Measurements from ENCODE around the gene OGA. TPM values are rescaled to one million over a fixed set of nuclear protein-coding genes. Genes with fewer than 3 reads are reported as not detected.

Gene OGA
- total and polyA plus RNA-seq, 4 donors: 38.7 to 171 (median 112) TPM

- ATAC-seq (ENCODE audit: low FRiP score) (no peak), DNase-seq (no peak)
- Histone ChIP-seq H3K27me3 (ENCODE audit: control insufficient read depth in 1 of 2, insufficient read depth in 2 of 2, low read length in 1 of 2) (no peaks in the 10 kb centered on the region), H3K4me3 (ENCODE audit: low read length in 2 of 2) (no peak overlapping the region), H3K9me3 (ENCODE audit: control insufficient read depth, low read length) (no peaks in the 10 kb centered on the region), H3K36me3 (ENCODE audit: control insufficient read depth in 1 of 2, insufficient read depth in 2 of 2, low read length in 1 of 2) (no peaks in the 10 kb centered on the region), H3K27ac (ENCODE audit: low read depth in 1 of 2, low read length in 2 of 2) (no peak overlapping the region), H3K4me1 (ENCODE audit: control insufficient read depth in 1 of 2, insufficient read depth in 2 of 2, low read length in 2 of 2) (no peaks in the 10 kb centered on the region)
- WGBS, 2 donors: 95 to 100% methylated on average over 1 of the region's 1 CpG
- intact Hi-C loops (cut with DNase I): loop anchor here in 1 of 2 donors (10.0 kb wide), 1 partner anchor 176 kb away; no protein-coding TSS in a partner anchor
These were observed 20.8 kb upstream of the OGA start for GRCh38 chr10:101839002-101839401.

DNA sequence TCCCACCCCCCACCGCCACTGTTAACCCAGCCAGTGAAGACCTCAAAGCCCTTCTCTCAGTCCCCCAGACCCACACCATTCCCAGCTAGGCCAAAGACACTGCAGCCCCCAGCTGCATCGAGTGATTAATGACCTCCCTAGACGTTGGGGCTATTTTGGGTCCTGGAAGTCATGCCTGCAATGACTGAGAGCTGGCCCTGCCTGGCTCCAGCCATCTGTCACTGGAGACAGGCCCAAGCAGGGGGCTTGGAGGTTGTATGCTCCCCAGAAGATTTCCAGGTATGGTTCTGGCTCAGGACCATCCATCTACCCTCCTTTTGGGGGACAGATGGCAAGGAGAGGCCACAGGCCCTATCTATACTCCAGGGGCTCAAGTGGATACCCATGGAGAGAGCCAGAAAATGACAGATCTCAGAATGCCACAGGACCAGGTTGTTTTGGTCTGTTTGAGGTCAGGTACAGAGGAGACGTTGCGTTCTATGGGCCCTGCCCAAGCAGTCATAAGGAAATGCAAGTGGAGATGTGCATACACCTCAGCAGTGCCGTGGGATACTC lies 20.2 kb upstream of the OGA start:
- no peaks in the 10 kb centered on the region for H3K36me3 ChIP-seq (ENCODE audit: control insufficient read depth in 1 of 2, insufficient read depth in 2 of 2, low read length in 1 of 2)
- intact Hi-C loops (cut with DNase I): loop anchor here in 1 of 2 donors (10.0 kb wide), 1 partner anchor 176 kb away; no protein-coding TSS in a partner anchor
- DNase-seq (no peak), ATAC-seq (ENCODE audit: low FRiP score) (no peak)
- WGBS, 2 donors: 72% methylated on average over 6 of the region's 6 CpGs
- no peaks in the 10 kb centered on the region for H3K27me3 ChIP-seq (ENCODE audit: control insufficient read depth in 1 of 2, insufficient read depth in 2 of 2, low read length in 1 of 2)
- H3K9me3 ChIP-seq (ENCODE audit: control insufficient read depth, low read length): no peaks in the 10 kb centered on the region
- no peaks in the 10 kb centered on the region for H3K4me1 ChIP-seq (ENCODE audit: control insufficient read depth in 1 of 2, insufficient read depth in 2 of 2, low read length in 2 of 2)
- H3K27ac ChIP-seq (ENCODE audit: low read depth in 1 of 2, low read length in 2 of 2): no peak overlapping the region
- no peak overlapping the region for H3K4me3 ChIP-seq (ENCODE audit: low read length in 2 of 2)

GRCh38 chr10:101837748-101838147 lies 19.5 kb upstream of the OGA start:
- DNase-seq (no peak), ATAC-seq (ENCODE audit: low FRiP score) (no peak)
- no peaks in the 10 kb centered on the region for H3K36me3 ChIP-seq (ENCODE audit: control insufficient read depth in 1 of 2, insufficient read depth in 2 of 2, low read length in 1 of 2)
- no peak overlapping the region for H3K27ac ChIP-seq (ENCODE audit: low read depth in 1 of 2, low read length in 2 of 2)
- intact Hi-C loops (cut with DNase I): loop anchor here in 1 of 2 donors (10.0 kb wide), 1 partner anchor 177 kb away; no protein-coding TSS in a partner anchor
- H3K4me3 ChIP-seq (ENCODE audit: low read length in 2 of 2): no peak overlapping the region
- WGBS, 2 donors: 73 to 81% methylated on average over 2 of the region's 2 CpGs
- H3K9me3 ChIP-seq (ENCODE audit: control insufficient read depth, low read length): no peaks in the 10 kb centered on the region
- no peaks in the 10 kb centered on the region for H3K27me3 ChIP-seq (ENCODE audit: control insufficient read depth in 1 of 2, insufficient read depth in 2 of 2, low read length in 1 of 2)
- no peaks in the 10 kb centered on the region for H3K4me1 ChIP-seq (ENCODE audit: control insufficient read depth in 1 of 2, insufficient read depth in 2 of 2, low read length in 2 of 2)

DNA sequence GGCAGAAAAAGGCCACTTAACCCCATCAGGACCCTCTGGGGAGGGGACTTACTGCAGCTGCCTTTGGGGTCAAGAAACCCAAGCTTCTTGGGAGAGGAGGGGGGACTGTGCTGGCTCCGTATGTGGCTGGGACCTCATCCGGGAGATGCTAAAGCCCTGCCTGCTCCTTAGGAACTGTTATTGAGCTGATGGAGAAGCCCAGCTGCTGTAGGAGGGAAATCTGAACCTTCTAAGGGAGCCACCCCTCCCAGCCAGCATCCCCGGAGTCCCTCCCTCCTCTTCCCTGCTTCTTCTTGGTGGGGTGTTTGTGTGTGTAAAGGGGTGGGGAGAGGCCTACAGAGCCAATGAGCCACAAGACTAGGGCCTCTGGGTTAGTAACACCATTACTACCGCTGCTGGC lies 17.1 kb upstream of the OGA start:
- H3K4me1 ChIP-seq (ENCODE audit: control insufficient read depth in 1 of 2, insufficient read depth in 2 of 2, low read length in 2 of 2): no peaks in the 10 kb centered on the region
- 87 to 88% methylated on average over 4 of the region's 4 CpGs for WGBS, 2 donors
- DNase-seq (no peak), ATAC-seq (ENCODE audit: low FRiP score) (no peak)
- H3K27me3 ChIP-seq (ENCODE audit: control insufficient read depth in 1 of 2, insufficient read depth in 2 of 2, low read length in 1 of 2): no peaks in the 10 kb centered on the region
- no peaks in the 10 kb centered on the region for H3K36me3 ChIP-seq (ENCODE audit: control insufficient read depth in 1 of 2, insufficient read depth in 2 of 2, low read length in 1 of 2)
- H3K9me3 ChIP-seq (ENCODE audit: control insufficient read depth, low read length): no peaks in the 10 kb centered on the region
- intact Hi-C loops (cut with DNase I): loop anchor here in 1 of 2 donors (10.0 kb wide), 1 partner anchor 179 kb away; no protein-coding TSS in a partner anchor
- no peak overlapping the region for H3K4me3 ChIP-seq (ENCODE audit: low read length in 2 of 2)
- no peak overlapping the region for H3K27ac ChIP-seq (ENCODE audit: low read depth in 1 of 2, low read length in 2 of 2)

- no peak overlapping the region for H3K27ac ChIP-seq (ENCODE audit: low read depth in 1 of 2, low read length in 2 of 2)
- ATAC-seq (ENCODE audit: low FRiP score) (no peak), DNase-seq (peak in 1 of 2 donors; percentile 67)
- intact Hi-C loops (cut with DNase I): loop anchor here in 1 of 2 donors (10.0 kb wide), 1 partner anchor 180 kb away; no protein-coding TSS in a partner anchor
- H3K4me3 ChIP-seq (ENCODE audit: low read length in 2 of 2): no peak overlapping the region
- no peaks in the 10 kb centered on the region for H3K36me3 ChIP-seq (ENCODE audit: control insufficient read depth in 1 of 2, insufficient read depth in 2 of 2, low read length in 1 of 2)
- no peaks in the 10 kb centered on the region for H3K4me1 ChIP-seq (ENCODE audit: control insufficient read depth in 1 of 2, insufficient read depth in 2 of 2, low read length in 2 of 2)
- 88 to 92% methylated on average over 8 of the region's 8 CpGs for WGBS, 2 donors
- H3K9me3 ChIP-seq (ENCODE audit: control insufficient read depth, low read length): no peaks in the 10 kb centered on the region
- H3K27me3 ChIP-seq (ENCODE audit: control insufficient read depth in 1 of 2, insufficient read depth in 2 of 2, low read length in 1 of 2): no peaks in the 10 kb centered on the region
These were observed 16.1 kb upstream of the OGA start for GRCh38 chr10:101834341-101834740.

DNA sequence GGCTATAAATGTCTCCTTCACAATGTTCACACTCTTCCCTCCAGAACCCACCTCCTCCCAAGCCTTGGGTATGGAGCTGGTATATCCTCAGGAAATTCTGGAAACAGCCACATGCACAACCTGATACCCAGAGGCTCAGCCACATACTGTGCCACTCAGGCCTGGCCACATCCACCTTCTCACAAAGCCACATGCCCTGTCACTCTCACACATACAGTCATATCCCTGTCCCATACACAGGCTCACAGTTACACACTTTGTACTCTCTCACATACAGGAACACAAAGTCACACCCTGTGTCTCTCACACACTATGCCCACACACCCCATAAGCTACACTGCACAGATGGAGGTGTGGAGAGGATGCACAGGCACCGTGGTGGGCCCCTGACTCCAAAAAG lies 15.2 kb upstream of the OGA start:
- intact Hi-C loops (cut with DNase I): loop anchor here in 1 of 2 donors (10.0 kb wide), 1 partner anchor 181 kb away; no protein-coding TSS in a partner anchor
- 84 to 93% methylated on average over 1 of the region's 1 CpG for WGBS, 2 donors
- Histone ChIP-seq H3K9me3 (ENCODE audit: control insufficient read depth, low read length) (no peaks in the 10 kb centered on the region), H3K27ac (ENCODE audit: low read depth in 1 of 2, low read length in 2 of 2) (no peak overlapping the region), H3K4me1 (ENCODE audit: control insufficient read depth in 1 of 2, insufficient read depth in 2 of 2, low read length in 2 of 2) (no peaks in the 10 kb centered on the region), H3K4me3 (ENCODE audit: low read length in 2 of 2) (no peak overlapping the region), H3K36me3 (ENCODE audit: control insufficient read depth in 1 of 2, insufficient read depth in 2 of 2, low read length in 1 of 2) (no peaks in the 10 kb centered on the region), H3K27me3 (ENCODE audit: control insufficient read depth in 1 of 2, insufficient read depth in 2 of 2, low read length in 1 of 2) (no peaks in the 10 kb centered on the region)
- ATAC-seq (ENCODE audit: low FRiP score): no peak
- no peak for DNase-seq

DNA sequence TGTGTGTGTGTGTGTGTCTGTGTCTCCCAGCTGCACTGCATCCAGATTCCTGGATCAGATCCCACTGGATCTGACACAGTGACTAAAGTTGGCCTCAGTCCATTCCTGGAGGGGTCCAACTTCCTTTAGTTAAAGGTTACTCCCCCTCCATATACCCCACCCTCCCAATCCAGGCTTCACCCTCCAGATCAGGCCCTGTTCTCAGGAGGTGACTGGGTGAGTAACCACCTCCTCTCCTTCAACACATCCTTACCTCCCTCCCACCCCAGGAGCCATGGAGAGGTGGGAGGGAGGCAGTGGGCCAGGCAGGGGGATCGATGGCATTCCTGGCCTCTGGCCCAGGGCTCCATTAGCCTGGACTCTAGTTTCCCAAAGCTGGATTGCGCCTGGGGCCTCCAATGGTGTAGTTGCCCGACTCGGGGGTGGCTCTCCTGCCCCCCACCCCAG lies 14.1 kb upstream of the OGA start:
- Histone ChIP-seq H3K36me3 (ENCODE audit: control insufficient read depth in 1 of 2, insufficient read depth in 2 of 2, low read length in 1 of 2) (no peaks in the 10 kb centered on the region), H3K9me3 (ENCODE audit: control insufficient read depth, low read length) (no peaks in the 10 kb centered on the region), H3K4me3 (ENCODE audit: low read length in 2 of 2) (no peak overlapping the region), H3K4me1 (ENCODE audit: control insufficient read depth in 1 of 2, insufficient read depth in 2 of 2, low read length in 2 of 2) (no peaks in the 10 kb centered on the region), H3K27me3 (ENCODE audit: control insufficient read depth in 1 of 2, insufficient read depth in 2 of 2, low read length in 1 of 2) (no peaks in the 10 kb centered on the region), H3K27ac (ENCODE audit: low read depth in 1 of 2, low read length in 2 of 2) (no peak overlapping the region)
- ATAC-seq (ENCODE audit: low FRiP score): no peak
- intact Hi-C loops (cut with DNase I): loop anchor here in 1 of 2 donors (10.0 kb wide), 1 partner anchor 182 kb away; no protein-coding TSS in a partner anchor
- 55 to 56% methylated on average over 4 of the region's 4 CpGs for WGBS, 2 donors
- no peak for DNase-seq

GRCh38 chr10:101831169-101831811 lies 13.0 kb upstream of the OGA start:
- Histone ChIP-seq H3K27ac (ENCODE audit: low read depth in 1 of 2, low read length in 2 of 2) (no peak overlapping the region), H3K4me1 (ENCODE audit: control insufficient read depth in 1 of 2, insufficient read depth in 2 of 2, low read length in 2 of 2) (no peaks in the 10 kb centered on the region), H3K4me3 (ENCODE audit: low read length in 2 of 2) (no peak overlapping the region), H3K9me3 (ENCODE audit: control insufficient read depth, low read length) (no peaks in the 10 kb centered on the region), H3K27me3 (ENCODE audit: control insufficient read depth in 1 of 2, insufficient read depth in 2 of 2, low read length in 1 of 2) (no peaks in the 10 kb centered on the region), H3K36me3 (ENCODE audit: control insufficient read depth in 1 of 2, insufficient read depth in 2 of 2, low read length in 1 of 2) (no peaks in the 10 kb centered on the region)
- intact Hi-C loops (cut with DNase I): loop anchor here in 1 of 2 donors (10.0 kb wide), 1 partner anchor 184 kb away; no protein-coding TSS in a partner anchor
- 55 to 67% methylated on average over 9 of the region's 9 CpGs for WGBS, 2 donors
- ATAC-seq (ENCODE audit: low FRiP score): no peak
- no peak for DNase-seq

Measured in aorta (tissue), 5 donors.